ENCODE results near the gene MPI. TPM values are rescaled to one million over a fixed set of nuclear protein-coding genes. Genes with fewer than 3 reads are reported as not detected.

MPI gene
- total and polyA plus RNA-seq, 2 donors (not counting 3 experiments of a cell fraction or from before 2014, with no cell fraction given), result 36.3 to 69.3 TPM

DNA sequence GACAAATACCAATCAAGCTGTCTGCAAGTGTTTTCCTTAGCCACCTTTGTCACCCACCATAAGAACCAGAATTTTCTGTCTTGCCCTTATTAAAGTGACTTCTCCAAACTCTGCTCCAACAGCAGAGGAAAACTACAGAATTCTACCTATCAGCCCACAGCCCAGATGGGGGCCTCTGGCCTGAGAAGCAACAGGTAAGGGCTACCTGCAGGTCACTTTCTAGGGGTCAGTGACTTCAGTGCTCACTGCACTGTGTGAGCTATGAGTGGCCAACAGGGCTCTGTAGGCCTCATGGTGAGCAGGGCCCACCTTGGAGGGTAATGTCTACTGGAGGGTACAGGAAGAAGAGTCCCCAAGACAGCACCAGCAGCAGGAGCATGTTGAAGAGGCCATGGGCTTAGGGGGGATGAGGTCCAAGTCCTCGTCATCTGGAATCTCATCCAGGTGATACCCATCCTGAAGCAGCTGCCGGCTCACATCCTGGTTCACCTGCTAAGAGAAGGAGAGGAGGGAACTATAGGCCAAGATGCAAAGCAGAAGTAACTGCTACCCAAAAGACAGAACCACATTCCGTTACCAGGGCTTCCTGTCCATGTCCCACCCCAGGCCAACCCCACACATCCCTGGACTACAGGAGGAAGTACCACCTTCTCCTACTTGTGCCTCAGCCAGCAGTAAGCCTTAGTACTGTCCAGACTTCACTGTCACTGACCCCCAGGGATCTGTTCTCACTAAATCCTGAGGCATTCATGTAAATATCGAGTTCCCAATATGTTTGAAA, 12.6 kb downstream of the MPI start:
- Histone ChIP-seq H3K4me2 (ENCODE audit: insufficient read depth, low read length) (no peak overlapping the region), H3K9me3 (replicated peaks; ENCODE audit: control insufficient read depth, insufficient read depth, low read length) (no peaks in the 10 kb centered on the region), H3K4me1 (ENCODE audit: control insufficient read depth, extremely low read depth, insufficient read depth, low read length) (peaks cover 11% of the 10 kb centered on the region), H2AFZ (ENCODE audit: low read depth, low read length) (no peak overlapping the region), H3K4me3 (replicated peaks in 1 of 3; ENCODE audit: insufficient read depth in 1 of 3, low read depth in 1 of 3, low read length in 3 of 3) (no peak overlapping the region), H3K9me1 (replicated peaks; ENCODE audit: control insufficient read depth, extremely low read depth, insufficient read depth, low read length) (no peaks in the 10 kb centered on the region), H3K9ac (replicated peaks; ENCODE audit: extremely low read depth, insufficient read depth, low read length) (no peak overlapping the region), H3K79me2 (ENCODE audit: control insufficient read depth, insufficient read depth, low read length) (peaks cover 15% of the 10 kb centered on the region), H3K36me3 (ENCODE audit: control insufficient read depth in 2 of 2, extremely low read depth in 1 of 2, insufficient read depth in 2 of 2, low read length in 2 of 2) (peaks cover 22 to 23% of the 10 kb centered on the region in 2 experiments), H3K27ac (ENCODE audit: insufficient read depth, low read depth, low read length) (no peak overlapping the region), H4K20me1 (replicated peaks; ENCODE audit: control insufficient read depth, extremely low read depth, insufficient read depth, low read length) (no peaks in the 10 kb centered on the region), H3K27me3 (ENCODE audit: control insufficient read depth in 2 of 2, insufficient read depth in 2 of 2, low read length in 2 of 2) (no peaks in the 10 kb centered on the region)
- intact Hi-C loops (cut with micrococcal nuclease) (no loop called here), dilution Hi-C loops (cut with MboI; ENCODE audit: extremely low pct_ligation_motif_present, low sequenced_read_pairs) (no loop called here)
- ChIA-PET POLR2A (no interaction called here), CTCF (interaction anchor here (0.5 to 3.1 kb wide), 51 partner anchors 10 to 362 kb away, joined by 3 to 74 read pairs (median 6); partner anchors contain the start of genes ARID3B, COX5A, CPLX3 and CSK)
- FAIRE-seq, result no peak
- TF ChIP-seq GATA2 (IDR thresholded peaks at IDR 0.05; ENCODE audit: insufficient read depth, insufficient read length, low read depth, low read length), result no peak
- no peak for TF ChIP-seq POLR2AphosphoS5 (IDR thresholded peaks at IDR 0.05; ENCODE audit: insufficient read depth, low read depth, low read length)
- TF ChIP-seq FOS (IDR thresholded peaks at IDR 0.05; ENCODE audit: borderline replicate concordance, insufficient read depth, low read length), result no peak
- no peak for TF ChIP-seq POLR2A (IDR thresholded peaks at IDR 0.05; ENCODE audit: low read depth, low read length)
- TF ChIP-seq, protein P1, sequence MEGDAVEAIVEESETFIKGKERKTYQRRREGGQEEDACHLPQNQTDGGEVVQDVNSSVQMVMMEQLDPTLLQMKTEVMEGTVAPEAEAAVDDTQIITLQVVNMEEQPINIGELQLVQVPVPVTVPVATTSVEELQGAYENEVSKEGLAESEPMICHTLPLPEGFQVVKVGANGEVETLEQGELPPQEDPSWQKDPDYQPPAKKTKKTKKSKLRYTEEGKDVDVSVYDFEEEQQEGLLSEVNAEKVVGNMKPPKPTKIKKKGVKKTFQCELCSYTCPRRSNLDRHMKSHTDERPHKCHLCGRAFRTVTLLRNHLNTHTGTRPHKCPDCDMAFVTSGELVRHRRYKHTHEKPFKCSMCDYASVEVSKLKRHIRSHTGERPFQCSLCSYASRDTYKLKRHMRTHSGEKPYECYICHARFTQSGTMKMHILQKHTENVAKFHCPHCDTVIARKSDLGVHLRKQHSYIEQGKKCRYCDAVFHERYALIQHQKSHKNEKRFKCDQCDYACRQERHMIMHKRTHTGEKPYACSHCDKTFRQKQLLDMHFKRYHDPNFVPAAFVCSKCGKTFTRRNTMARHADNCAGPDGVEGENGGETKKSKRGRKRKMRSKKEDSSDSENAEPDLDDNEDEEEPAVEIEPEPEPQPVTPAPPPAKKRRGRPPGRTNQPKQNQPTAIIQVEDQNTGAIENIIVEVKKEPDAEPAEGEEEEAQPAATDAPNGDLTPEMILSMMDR (IDR thresholded peaks at IDR 0.05; ENCODE audit: extremely low read depth in 1 of 2, insufficient read depth in 1 of 2, low read depth in 1 of 2, low read length in 2 of 2), result no peak
- no peak for TF ChIP-seq MYC (IDR thresholded peaks at IDR 0.05; ENCODE audit: low read depth, low read length)
- TF ChIP-seq JUN (IDR thresholded peaks at IDR 0.05; ENCODE audit: borderline replicate concordance, insufficient read depth, insufficient read length, low read depth), result no peak
- TF ChIP-seq EZH2 (IDR thresholded peaks at IDR 0.05; ENCODE audit: borderline replicate concordance, low read depth, low read length, severe bottlenecking), result no peak
- TF ChIP-seq, protein P2, sequence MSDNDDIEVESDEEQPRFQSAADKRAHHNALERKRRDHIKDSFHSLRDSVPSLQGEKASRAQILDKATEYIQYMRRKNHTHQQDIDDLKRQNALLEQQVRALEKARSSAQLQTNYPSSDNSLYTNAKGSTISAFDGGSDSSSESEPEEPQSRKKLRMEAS (IDR thresholded peaks at IDR 0.05; ENCODE audit: insufficient read depth, insufficient read length), result no peak
- BruUV-seq (replicated peaks), result no TSS peak
- DNase-seq (ENCODE audit: low read depth, low spot score), result no peak
